ENCODE results near the gene GPR176. TPM values are rescaled to one million over a fixed set of nuclear protein-coding genes. Genes with fewer than 3 reads are reported as not detected.
"Not testable (repeated sequence)": the region's sequence is repeated elsewhere in the genome, so short reads cannot be mapped to it uniquely, and the experiment has no call there.

The GPR176 gene
- total RNA-seq, 1 donor from 2014 or later, result 0.23 TPM

DNA sequence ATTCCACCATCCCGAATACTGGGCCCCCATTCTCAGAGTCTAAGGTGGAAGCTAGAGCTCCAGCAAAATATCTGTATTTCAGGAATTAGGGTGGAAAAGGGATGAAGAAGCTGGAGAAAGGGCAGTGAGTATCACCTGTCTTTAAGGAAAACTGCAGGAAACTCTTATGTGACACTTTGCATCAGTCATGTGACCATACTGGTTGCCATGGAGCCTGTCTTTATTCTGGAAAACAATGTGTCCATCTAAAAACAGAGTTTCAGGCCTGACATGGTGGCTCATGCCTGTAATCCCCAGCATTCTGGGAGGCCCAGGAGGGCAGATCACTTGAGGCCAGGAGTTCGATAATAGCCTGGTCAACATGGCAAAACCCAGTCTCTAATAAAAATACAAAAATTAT, 84.5 kb downstream of the GPR176 start:
- DNase-seq (ENCODE audit: low spot score), result no peak
- Mint-ChIP-seq H3K36me3 (ENCODE audit: low read depth) (no peaks in the 10 kb centered on the region), H3K4me1 (ENCODE audit: low read depth) (no peaks in the 10 kb centered on the region), H3K4me3 (no peak overlapping the region), H3K27ac (no peak overlapping the region), H3K9me3 (no peaks in the 10 kb centered on the region), H3K27me3 (ENCODE audit: insufficient read depth) (peaks cover 40% of the 10 kb centered on the region)
- intact Hi-C loops (cut with micrococcal nuclease), result no loop called here

GRCh38 chr15:39834256-39834655, 85.8 kb downstream of the GPR176 start:
- Mint-ChIP-seq H3K27ac (no peak overlapping the region), H3K4me3 (no peak overlapping the region), H3K36me3 (ENCODE audit: low read depth) (no peaks in the 10 kb centered on the region), H3K27me3 (ENCODE audit: insufficient read depth) (peaks cover 47% of the 10 kb centered on the region), H3K9me3 (no peaks in the 10 kb centered on the region), H3K4me1 (ENCODE audit: low read depth) (no peaks in the 10 kb centered on the region)
- no peak for DNase-seq (ENCODE audit: low spot score)
- intact Hi-C loops (cut with micrococcal nuclease), result no loop called here

GRCh38 chr15:39833515-39833981, 86.5 kb downstream of the GPR176 start:
- Mint-ChIP-seq H3K27me3 (ENCODE audit: insufficient read depth) (peaks cover 40% of the 10 kb centered on the region), H3K36me3 (ENCODE audit: low read depth) (no peaks in the 10 kb centered on the region), H3K4me3 (no peak overlapping the region), H3K4me1 (ENCODE audit: low read depth) (no peaks in the 10 kb centered on the region), H3K9me3 (no peaks in the 10 kb centered on the region), H3K27ac (no peak overlapping the region)
- DNase-seq (ENCODE audit: low spot score), result no peak
- intact Hi-C loops (cut with micrococcal nuclease), result no loop called here

- H3K27me3 Mint-ChIP-seq (ENCODE audit: insufficient read depth), result peaks cover 35% of the 10 kb centered on the region
- intact Hi-C loops (cut with micrococcal nuclease), result no loop called here
- H3K36me3 Mint-ChIP-seq (ENCODE audit: low read depth), result no peaks in the 10 kb centered on the region
- H3K4me1 Mint-ChIP-seq (ENCODE audit: low read depth), result no peaks in the 10 kb centered on the region
- H3K4me3 Mint-ChIP-seq, result no peak overlapping the region
- no peak for DNase-seq (ENCODE audit: low spot score)
- no peaks in the 10 kb centered on the region for H3K9me3 Mint-ChIP-seq
- no peak overlapping the region for H3K27ac Mint-ChIP-seq
These were observed 89.9 kb downstream of the GPR176 start for GRCh38 chr15:39830166-39830565.

DNA sequence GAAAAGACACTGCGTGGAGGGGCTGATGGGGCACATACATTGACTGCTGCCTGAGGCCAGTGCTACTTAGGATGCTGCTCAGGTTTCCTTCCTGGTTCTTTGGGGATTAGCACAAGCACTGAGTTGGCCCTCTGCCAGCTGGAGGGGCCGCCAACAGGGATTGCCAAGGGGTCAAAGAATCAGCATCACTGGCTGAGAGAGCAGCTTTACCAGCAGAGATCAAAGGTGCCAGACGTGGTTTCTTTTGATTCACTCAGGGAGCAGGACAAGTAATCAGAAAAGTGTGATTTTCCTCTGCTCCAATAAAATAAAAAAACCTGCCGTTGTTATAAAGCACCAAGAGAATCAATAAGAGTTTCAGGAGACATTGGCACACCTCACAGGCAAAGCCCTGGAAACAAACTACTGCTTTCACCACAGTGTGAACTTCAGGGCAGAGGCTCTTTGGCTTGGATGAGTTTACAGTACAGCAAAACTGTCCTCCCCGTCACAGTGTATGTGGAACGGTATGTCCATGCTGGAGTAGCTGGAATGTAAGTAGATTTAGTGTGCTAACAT, 91.6 kb downstream of the GPR176 start:
- H3K36me3 Mint-ChIP-seq (ENCODE audit: low read depth), result no peaks in the 10 kb centered on the region
- H3K4me1 Mint-ChIP-seq (ENCODE audit: low read depth), result no peaks in the 10 kb centered on the region
- H3K27ac Mint-ChIP-seq, result no peak overlapping the region
- no peak for DNase-seq (ENCODE audit: low spot score)
- no peaks in the 10 kb centered on the region for H3K9me3 Mint-ChIP-seq
- intact Hi-C loops (cut with micrococcal nuclease), result no loop called here
- no peak overlapping the region for H3K4me3 Mint-ChIP-seq
- H3K27me3 Mint-ChIP-seq (ENCODE audit: insufficient read depth), result peaks cover 31% of the 10 kb centered on the region

GRCh38 chr15:39826975-39827374, 93.1 kb downstream of the GPR176 start:
- DNase-seq (ENCODE audit: low spot score), result no peak
- H3K27me3 Mint-ChIP-seq (ENCODE audit: insufficient read depth), result peaks cover 26% of the 10 kb centered on the region
- H3K27ac Mint-ChIP-seq, result no peak overlapping the region
- intact Hi-C loops (cut with micrococcal nuclease), result no loop called here
- no peaks in the 10 kb centered on the region for H3K9me3 Mint-ChIP-seq
- H3K4me3 Mint-ChIP-seq, result no peak overlapping the region
- no peaks in the 10 kb centered on the region for H3K36me3 Mint-ChIP-seq (ENCODE audit: low read depth)
- H3K4me1 Mint-ChIP-seq (ENCODE audit: low read depth), result no peaks in the 10 kb centered on the region

- Mint-ChIP-seq H3K4me3 (no peak overlapping the region), H3K27ac (no peak overlapping the region), H3K36me3 (ENCODE audit: low read depth) (no peaks in the 10 kb centered on the region), H3K9me3 (no peaks in the 10 kb centered on the region), H3K27me3 (ENCODE audit: insufficient read depth) (peaks cover 9% of the 10 kb centered on the region), H3K4me1 (ENCODE audit: low read depth) (no peaks in the 10 kb centered on the region)
- intact Hi-C loops (cut with micrococcal nuclease), result no loop called here
- DNase-seq (ENCODE audit: low spot score), result no peak
These were observed 96.4 kb downstream of the GPR176 start for GRCh38 chr15:39823634-39824033.

DNA sequence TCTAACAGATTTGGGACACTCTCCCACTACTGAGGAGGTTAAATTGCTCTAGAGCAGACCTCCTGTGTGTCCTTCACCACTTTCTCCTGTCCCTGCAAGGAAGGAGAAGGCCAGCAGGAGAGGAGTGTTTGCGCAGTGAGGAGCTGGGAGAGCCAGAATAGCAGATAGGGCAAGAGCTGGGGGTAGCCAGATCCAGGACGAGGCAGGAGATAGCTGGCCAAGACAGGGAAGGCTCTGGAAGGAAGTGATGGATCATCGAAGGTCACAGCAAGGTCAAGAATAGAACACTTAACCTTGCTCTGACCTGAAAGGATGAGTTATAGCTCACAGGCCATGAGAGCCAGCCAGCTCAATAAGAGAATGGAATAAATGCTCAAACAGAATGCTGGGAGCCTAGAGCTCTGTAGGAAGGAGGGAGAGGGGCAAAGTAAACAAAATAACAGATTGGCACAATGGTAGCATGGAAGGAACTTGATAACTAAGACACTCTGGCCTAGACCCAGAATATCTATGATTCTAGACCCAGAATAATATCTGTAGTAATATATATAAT, 99.9 kb downstream of the GPR176 start:
- Mint-ChIP-seq H3K9me3 (no peaks in the 10 kb centered on the region), H3K36me3 (ENCODE audit: low read depth) (no peaks in the 10 kb centered on the region), H3K4me1 (ENCODE audit: low read depth) (no peaks in the 10 kb centered on the region), H3K27me3 (ENCODE audit: insufficient read depth) (peaks cover 12% of the 10 kb centered on the region), H3K27ac (no peak overlapping the region), H3K4me3 (no peak overlapping the region)
- no peak for DNase-seq (ENCODE audit: low spot score)
- intact Hi-C loops (cut with micrococcal nuclease), result no loop called here

GRCh38 chr15:39819533-39819932, 100.5 kb downstream of the GPR176 start:
- Mint-ChIP-seq H3K36me3 (ENCODE audit: low read depth) (no peaks in the 10 kb centered on the region), H3K4me1 (ENCODE audit: low read depth) (no peaks in the 10 kb centered on the region), H3K27ac (no peak overlapping the region), H3K9me3 (no peaks in the 10 kb centered on the region), H3K4me3 (no peak overlapping the region), H3K27me3 (ENCODE audit: insufficient read depth) (peaks cover 12% of the 10 kb centered on the region)
- DNase-seq (ENCODE audit: low spot score), result no peak
- intact Hi-C loops (cut with micrococcal nuclease), result no loop called here

- Mint-ChIP-seq H3K4me3 (no peak overlapping the region), H3K27me3 (ENCODE audit: insufficient read depth) (peaks cover 16% of the 10 kb centered on the region), H3K4me1 (ENCODE audit: low read depth) (no peaks in the 10 kb centered on the region), H3K36me3 (ENCODE audit: low read depth) (no peaks in the 10 kb centered on the region), H3K27ac (no peak overlapping the region), H3K9me3 (no peaks in the 10 kb centered on the region)
- DNase-seq (ENCODE audit: low spot score), result no peak
- intact Hi-C loops (cut with micrococcal nuclease), result no loop called here
These were observed 102.2 kb downstream of the GPR176 start for GRCh38 chr15:39817892-39818291.

GRCh38 chr15:39814489-39814888, 105.6 kb downstream of the GPR176 start:
- Mint-ChIP-seq H3K27me3 (ENCODE audit: insufficient read depth) (peaks cover 24% of the 10 kb centered on the region), H3K36me3 (ENCODE audit: low read depth) (no peaks in the 10 kb centered on the region), H3K4me1 (ENCODE audit: low read depth) (no peaks in the 10 kb centered on the region), H3K9me3 (no peaks in the 10 kb centered on the region), H3K4me3 (no peak overlapping the region), H3K27ac (no peak overlapping the region)
- DNase-seq (ENCODE audit: low spot score), result no peak
- intact Hi-C loops (cut with micrococcal nuclease), result no loop called here

DNA sequence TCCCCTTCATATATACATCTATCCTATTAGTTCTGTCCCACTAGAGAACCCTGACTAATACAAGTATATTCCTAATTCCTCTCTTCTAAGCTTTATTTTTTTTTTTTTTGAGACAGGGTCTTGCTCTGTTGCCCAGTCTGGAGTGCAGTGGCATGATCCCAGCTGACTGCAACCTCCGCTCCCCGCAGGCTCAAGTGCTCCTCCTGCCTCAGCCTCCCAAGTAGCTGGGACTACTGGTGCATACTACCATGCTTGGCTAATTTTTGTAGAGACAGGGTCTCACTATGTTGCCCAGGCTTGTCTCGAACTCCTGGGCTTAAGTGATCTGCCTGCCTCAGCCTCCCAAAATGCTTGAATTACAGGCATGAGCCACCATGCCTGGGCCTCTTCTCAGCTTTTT, 107.4 kb downstream of the GPR176 start:
- H3K9me3 Mint-ChIP-seq; DNase-seq (ENCODE audit: low spot score); H3K27ac Mint-ChIP-seq; H3K36me3 Mint-ChIP-seq (ENCODE audit: low read depth); H3K4me1 Mint-ChIP-seq (ENCODE audit: low read depth); intact Hi-C loops (cut with micrococcal nuclease); H3K4me3 Mint-ChIP-seq: not testable (repeated sequence)
- peaks cover 21% of the 10 kb centered on the region for H3K27me3 Mint-ChIP-seq (ENCODE audit: insufficient read depth)

GRCh38 chr15:39808909-39809308, 111.2 kb downstream of the GPR176 start:
- peaks cover 22% of the 10 kb centered on the region for H3K27me3 Mint-ChIP-seq (ENCODE audit: insufficient read depth)
- no peaks in the 10 kb centered on the region for H3K36me3 Mint-ChIP-seq (ENCODE audit: low read depth)
- no peaks in the 10 kb centered on the region for H3K4me1 Mint-ChIP-seq (ENCODE audit: low read depth)
- no peak overlapping the region for H3K27ac Mint-ChIP-seq
- intact Hi-C loops (cut with micrococcal nuclease), result no loop called here
- H3K4me3 Mint-ChIP-seq, result no peak overlapping the region
- no peaks in the 10 kb centered on the region for H3K9me3 Mint-ChIP-seq
- no peak for DNase-seq (ENCODE audit: low spot score)

DNA sequence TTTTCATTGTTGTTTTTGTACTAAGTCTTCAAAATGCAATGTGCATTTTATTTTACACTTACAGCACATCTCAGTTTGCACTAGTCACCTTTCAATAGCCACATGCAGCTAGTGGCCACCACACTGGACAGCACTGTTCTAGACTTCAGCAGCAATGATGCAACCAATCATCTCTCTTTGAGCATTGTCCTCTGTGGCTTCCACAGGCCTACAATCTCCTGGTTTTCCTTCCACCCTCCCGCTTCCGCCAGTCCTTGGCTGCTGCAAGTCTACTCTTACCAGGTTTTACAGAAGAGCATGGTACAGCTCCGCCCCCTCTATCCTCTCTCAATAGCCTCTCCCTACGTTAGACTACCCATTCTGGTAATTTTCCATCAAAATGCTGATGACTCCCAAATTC, 112.3 kb downstream of the GPR176 start:
- no peak overlapping the region for H3K4me3 Mint-ChIP-seq
- no peaks in the 10 kb centered on the region for H3K9me3 Mint-ChIP-seq
- H3K27ac Mint-ChIP-seq, result no peak overlapping the region
- intact Hi-C loops (cut with micrococcal nuclease), result no loop called here
- no peaks in the 10 kb centered on the region for H3K36me3 Mint-ChIP-seq (ENCODE audit: low read depth)
- H3K27me3 Mint-ChIP-seq (ENCODE audit: insufficient read depth), result peaks cover 25% of the 10 kb centered on the region
- no peaks in the 10 kb centered on the region for H3K4me1 Mint-ChIP-seq (ENCODE audit: low read depth)
- DNase-seq (ENCODE audit: low spot score), result no peak
